ENCODE measurements around the gene SHLD2.
"Not testable (repeated sequence)": the region's sequence is repeated elsewhere in the genome, so short reads cannot be mapped to it uniquely, and the experiment has no call there.

The SHLD2 gene

GRCh38 chr10:87084291-87084782 lies 10.7 kb upstream of the SHLD2 start:
- not testable (repeated sequence) for DNase-seq

DNA sequence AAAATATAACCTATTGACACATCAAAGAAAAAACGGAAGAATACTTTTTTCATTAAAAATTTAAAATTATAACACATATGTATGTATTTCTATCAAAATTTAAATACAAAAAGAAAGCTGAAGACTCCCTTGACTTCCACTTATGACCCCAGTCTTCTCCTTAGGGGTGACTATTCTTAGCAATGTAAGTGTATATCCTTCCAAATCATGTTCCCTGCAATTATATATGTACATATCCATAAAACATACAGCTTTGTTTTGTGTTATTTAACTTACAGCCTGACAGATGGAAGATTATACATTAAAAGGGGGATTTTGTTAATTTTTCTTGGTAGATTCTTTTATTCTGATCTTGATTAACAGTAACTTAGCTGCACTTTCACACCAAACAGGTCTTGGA lies 9.5 kb upstream of the SHLD2 start:
- DNase-seq, result no peak

DNA sequence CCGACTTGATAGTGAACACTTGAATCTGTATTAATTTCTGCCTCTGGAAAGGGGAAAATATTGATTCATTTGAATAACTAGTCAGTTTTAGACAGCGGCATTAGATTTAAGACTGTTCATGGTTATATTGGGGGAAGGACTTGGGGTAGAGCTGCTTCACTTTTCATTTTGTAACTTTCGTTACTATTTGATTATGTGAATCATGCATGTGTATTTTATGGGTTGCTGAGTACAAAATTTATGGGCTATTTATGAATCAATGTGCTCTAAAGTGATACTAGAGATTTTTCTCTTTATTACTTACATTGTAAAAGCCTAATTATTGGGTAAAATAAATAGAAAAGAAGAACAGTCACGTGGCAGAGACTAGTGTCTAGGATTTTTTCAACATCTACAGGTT lies 5.3 kb upstream of the SHLD2 start:
- DNase-seq, result no peak

DNA sequence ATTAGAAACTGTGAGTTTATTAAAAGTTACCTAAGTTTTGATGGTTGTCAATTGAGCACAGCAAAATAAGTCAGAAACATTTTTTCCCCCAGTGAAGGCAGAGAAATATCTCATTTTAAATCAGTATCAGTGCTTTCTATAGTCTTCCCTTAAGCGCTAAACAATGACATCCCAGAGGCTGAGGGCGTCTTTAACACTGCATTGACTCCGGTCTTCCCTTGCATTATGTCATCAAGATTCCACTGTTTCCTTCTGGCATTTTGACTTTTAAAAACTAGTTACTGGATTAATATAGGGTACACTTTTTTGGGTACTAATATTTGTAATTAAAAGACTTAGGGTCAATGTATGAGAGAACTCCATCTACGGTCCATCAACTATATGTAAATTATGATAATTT lies 4.2 kb upstream of the SHLD2 start:
- DNase-seq, result no peak

DNA sequence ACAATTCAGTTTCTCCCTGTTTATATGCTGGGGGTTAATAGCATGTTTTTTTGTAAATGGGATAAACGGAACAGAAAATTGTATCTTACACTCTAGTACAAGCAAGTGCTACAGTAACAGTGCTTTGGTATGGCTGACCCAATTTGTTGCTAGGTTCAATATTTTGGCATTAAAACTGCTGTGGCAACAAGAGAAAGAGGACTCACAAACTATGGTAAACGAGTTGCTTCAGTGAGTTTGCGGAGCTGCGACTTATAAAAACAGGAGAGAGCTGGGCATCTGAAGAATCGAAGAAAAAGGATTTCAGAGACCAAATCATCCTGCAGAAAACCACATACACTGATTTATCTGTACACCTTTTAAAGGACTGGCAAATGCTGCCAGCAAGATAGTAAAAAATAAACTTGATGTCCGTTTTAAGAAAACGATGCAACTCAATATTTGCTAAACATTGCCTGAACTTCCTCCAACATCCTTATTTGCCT lies 2.6 kb upstream of the SHLD2 start:
- no peak for DNase-seq

GRCh38 chr10:87092861-87093631 lies 2.0 kb upstream of the SHLD2 start:
- no peak for DNase-seq

GRCh38 chr10:87093632-87094372 lies 1.2 kb upstream of the SHLD2 start:
- DNase-seq, result no peak

DNA sequence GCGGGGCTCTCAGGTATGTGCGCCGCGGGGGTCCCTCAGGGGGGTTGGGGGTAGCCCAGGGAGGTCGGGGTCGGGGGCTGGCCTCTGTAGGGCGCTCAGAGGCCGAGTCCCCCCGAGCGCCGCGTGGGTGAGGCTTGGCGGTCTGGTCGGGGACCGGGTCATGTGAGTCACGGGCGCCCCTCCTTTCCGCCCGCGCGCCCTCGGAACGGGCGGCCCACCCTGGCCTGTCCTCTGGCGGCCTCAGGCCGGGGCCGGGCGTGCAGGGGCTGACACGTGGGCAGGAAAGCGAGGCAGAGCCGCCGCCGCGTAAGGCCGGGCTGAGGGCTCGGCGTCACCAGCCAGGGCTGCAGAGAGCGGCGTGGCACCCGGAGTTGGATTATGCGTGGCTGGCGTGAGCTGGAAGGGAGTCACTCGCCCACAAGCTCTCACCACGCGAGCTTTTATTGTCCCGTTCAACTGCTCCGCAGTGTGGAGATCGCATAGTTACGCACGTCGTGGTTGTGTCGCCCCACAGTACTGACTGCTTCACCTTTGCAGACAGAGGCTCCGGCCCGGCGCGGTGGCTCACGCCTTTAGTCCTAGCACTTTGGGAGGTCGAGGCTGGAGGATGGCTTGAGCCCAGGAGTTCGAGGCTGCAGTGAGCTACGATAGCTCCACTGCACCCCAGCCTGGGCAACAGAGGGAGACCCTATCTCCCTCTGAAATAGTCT lies 385 bp downstream of the SHLD2 start:
- DNase-seq, result no peak

GRCh38 chr10:87101996-87102395 lies 7.0 kb downstream of the SHLD2 start:
- DNase-seq, result no peak

DNA sequence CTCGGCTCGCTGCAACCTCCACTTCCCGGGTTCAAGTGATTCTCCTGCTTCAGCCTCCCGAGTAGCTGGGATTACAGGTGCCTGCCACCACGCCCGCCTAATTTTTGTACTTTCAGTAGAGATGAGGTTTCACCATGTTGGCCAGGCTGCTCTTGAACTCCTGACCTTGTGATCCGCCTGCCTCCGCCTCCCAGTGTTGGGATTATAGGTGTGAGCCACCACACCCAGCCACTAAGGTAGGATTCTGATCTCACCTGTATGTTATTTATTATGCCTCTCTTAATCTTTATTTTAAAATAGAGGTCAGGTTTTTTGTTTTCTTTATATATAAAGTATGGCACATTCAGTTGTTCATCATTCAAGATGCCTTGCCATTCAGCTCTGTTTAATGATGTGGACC lies 9.7 kb downstream of the SHLD2 start:
- not testable (repeated sequence) for DNase-seq

DNA sequence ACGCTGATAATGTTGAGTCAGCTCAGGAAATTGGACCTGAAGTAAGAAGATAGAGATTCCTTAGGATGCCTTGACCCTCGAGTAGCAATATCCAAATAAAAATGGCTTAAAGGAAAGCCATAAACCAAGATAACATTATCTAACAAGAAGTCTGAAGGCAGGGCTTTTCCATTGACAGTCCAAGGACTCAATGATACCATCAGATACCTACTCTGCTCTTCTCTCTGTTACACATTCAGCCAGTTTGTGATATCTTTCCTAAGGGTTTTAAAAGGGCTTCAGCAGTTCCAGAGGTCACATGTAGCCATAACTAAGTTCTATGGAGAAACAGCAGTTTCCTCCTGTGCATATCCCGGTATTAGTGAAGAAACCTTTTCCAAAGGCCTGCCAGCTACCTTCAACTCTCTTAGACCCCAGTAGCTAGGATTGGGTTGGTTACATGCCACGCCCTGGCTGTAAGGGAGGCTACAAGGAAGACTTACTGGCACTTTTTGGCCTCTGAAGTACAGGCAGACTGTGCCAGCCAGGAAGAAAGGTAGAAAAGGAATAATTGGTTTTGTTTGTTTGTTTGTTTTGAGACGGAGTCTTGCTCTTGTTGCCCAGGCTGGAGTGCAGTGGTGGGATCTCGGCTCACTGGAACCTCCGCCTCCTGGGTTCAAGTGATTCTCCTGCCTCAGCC lies 10.6 kb downstream of the SHLD2 start:
- DNase-seq, result no peak

- DNase-seq, result not testable (repeated sequence)
Observed at GRCh38 chr10:87118122-87118521, 23.1 kb downstream of the SHLD2 start.

DNA sequence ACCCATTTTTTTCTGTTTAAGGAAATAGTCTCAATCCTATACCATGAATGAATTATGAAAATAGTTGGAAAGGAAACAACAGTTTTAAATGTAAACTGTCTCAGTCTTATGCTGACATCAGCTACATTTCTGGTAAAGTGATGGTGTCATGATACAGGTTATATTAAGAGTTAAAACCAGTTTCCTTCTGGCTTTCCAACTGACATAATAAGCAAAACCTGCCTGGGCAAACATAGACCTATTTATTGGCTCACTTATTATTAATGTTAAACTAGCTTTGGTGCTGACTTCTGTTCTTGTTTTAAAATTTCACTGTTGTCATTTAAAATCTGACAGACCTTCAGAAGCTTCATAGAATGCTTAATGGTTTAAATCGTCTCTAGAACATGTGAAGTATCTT lies 24.0 kb downstream of the SHLD2 start:
- not testable (repeated sequence) for DNase-seq

DNA sequence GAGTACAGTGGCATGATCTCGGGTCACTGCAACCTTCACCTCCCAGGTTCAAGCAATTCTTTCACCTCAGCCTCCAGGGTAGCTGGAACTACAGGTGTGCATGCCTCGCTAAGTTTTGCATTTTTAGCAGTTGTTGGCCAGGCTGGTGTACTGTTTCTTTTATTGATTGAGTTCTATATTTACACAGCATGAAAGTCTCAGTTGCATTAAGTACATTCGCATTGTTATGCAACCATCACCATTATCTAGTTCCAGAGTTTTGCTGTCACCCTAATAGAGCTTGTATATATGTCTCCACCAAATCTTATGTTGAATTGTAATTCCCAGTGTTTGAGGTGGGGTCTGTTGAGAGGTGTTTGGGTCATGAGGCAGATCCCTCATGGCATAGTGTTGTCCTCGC lies 28.3 kb downstream of the SHLD2 start:
- DNase-seq, result not testable (repeated sequence)

DNA sequence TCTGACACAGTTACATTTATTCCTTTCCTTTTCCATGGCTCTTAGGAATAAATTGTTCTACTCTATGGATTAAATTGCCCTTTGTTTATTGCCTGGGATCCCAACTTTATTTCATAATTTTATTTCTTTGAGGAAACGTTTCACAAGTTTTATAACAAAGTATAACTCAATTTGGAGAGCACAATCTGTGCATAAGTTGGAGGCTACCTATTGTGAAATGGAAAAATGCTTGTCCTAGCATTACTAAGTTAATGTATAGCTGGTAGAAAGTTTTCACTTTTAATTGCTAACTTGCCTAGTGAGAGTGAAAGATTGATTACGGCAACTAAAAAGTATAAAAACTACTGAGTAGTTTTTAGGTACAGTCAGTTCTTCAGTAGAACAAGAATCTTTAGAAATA lies 32.0 kb downstream of the SHLD2 start:
- DNase-seq, result not testable (repeated sequence)

- not testable (repeated sequence) for DNase-seq
Observed at GRCh38 chr10:87127607-87128156, 32.7 kb downstream of the SHLD2 start.

GRCh38 chr10:87132176-87132575 lies 37.2 kb downstream of the SHLD2 start:
- DNase-seq, result not testable (repeated sequence)

GRCh38 chr10:87133936-87134335 lies 38.9 kb downstream of the SHLD2 start:
- not testable (repeated sequence) for DNase-seq

DNA sequence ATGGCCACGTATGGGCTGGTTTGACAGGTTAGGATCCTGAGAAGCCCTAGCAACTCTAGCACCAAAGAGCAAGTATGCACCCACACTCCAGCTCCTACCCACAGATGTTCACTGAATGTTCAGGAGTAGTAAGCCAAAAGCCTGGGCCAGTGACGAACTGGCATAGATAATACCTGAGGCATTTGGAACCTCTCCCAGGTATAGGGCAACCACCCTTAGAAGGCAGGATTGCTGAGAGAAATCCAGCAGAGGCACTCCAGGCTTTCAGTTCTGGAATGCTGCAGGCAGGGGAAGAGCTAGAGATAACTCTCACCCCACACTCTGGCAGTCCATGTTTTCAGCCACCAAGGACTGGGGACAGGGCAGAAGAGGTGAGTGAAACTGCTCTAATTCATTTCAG lies 39.4 kb downstream of the SHLD2 start:
- not testable (repeated sequence) for DNase-seq

DNA sequence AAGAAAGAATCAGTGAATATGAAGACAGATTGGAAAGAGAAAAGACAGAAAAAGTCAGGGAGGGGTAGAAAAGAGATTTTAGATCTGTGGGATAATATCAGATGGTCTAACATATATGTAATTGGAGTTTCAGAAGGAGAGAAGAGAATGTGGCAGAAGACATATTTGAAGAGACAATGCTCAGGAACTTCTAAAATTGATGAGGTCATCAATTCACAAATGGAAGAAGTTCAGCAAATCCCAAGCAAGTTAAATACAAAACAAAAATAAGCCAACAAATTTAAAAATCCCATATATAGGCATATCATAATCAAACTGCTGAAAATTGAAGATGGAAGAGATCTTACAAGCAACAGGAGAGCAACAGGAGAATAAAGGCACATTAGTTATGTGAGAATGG lies 42.5 kb downstream of the SHLD2 start:
- DNase-seq, result not testable (repeated sequence)

GRCh38 chr10:87142230-87143108 lies 47.5 kb downstream of the SHLD2 start:
- not testable (repeated sequence) for DNase-seq

GRCh38 chr10:87143109-87143418 lies 48.1 kb downstream of the SHLD2 start:
- DNase-seq, result not testable (repeated sequence)

All from NCI-H2081 treated with DMSO at 0.1 percent for 48 hours (cell line).